ENCODE data around the gene CADM4. TPM values are rescaled to one million over a fixed set of nuclear protein-coding genes. Genes with fewer than 3 reads are reported as not detected.

Gene CADM4
- total RNA-seq, 1 donor from 2014 or later, result 52.4 TPM

GRCh38 chr19:43622070-43622469 lies 17.6 kb downstream of the CADM4 start:
- peaks cover 8% of the 10 kb centered on the region for H3K36me3 Mint-ChIP-seq (ENCODE audit: unreplicated experiment)
- H3K27ac Mint-ChIP-seq (ENCODE audit: unreplicated experiment), result no peak overlapping the region
- peaks cover 12% of the 10 kb centered on the region for H3K4me1 Mint-ChIP-seq (ENCODE audit: low read depth, unreplicated experiment)
- H3K4me3 Mint-ChIP-seq (ENCODE audit: unreplicated experiment), result no peak overlapping the region
- no peak for DNase-seq
- peaks cover 14% of the 10 kb centered on the region for H3K9me3 Mint-ChIP-seq (ENCODE audit: unreplicated experiment)
- peaks cover 14% of the 10 kb centered on the region for H3K27me3 Mint-ChIP-seq (ENCODE audit: unreplicated experiment)
- no peak for TF ChIP-seq CTCF (IDR thresholded peaks at IDR 0.05; ENCODE audit: partially characterized antibody, unreplicated experiment)

- Mint-ChIP-seq H3K27ac (ENCODE audit: unreplicated experiment) (peak overlapping the region; percentile 99), H3K27me3 (ENCODE audit: unreplicated experiment) (peaks cover 13% of the 10 kb centered on the region), H3K4me3 (ENCODE audit: unreplicated experiment) (peak overlapping the region; percentile 94), H3K36me3 (ENCODE audit: unreplicated experiment) (peaks cover 8% of the 10 kb centered on the region), H3K9me3 (ENCODE audit: unreplicated experiment) (peaks cover 14% of the 10 kb centered on the region), H3K4me1 (ENCODE audit: low read depth, unreplicated experiment) (peaks cover 7% of the 10 kb centered on the region)
- peak; percentile 95 for DNase-seq
- TF ChIP-seq CTCF (IDR thresholded peaks at IDR 0.05; ENCODE audit: partially characterized antibody, unreplicated experiment), result no peak
Observed at GRCh38 chr19:43620061-43621001, 19.3 kb downstream of the CADM4 start.

GRCh38 chr19:43619262-43620060 lies 20.2 kb downstream of the CADM4 start, which contains the start of gene ZNF428:
Gene ZNF428 (minus strand): TSS chr19:43619629. CDS start chr19:43614304, 5,325 bp downstream.
- Mint-ChIP-seq H3K4me3 (ENCODE audit: unreplicated experiment) (peak within 1 kb of the TSS; percentile 94), H3K27ac (ENCODE audit: unreplicated experiment) (peak within 1 kb of the TSS; percentile 99), H3K4me1 (ENCODE audit: low read depth, unreplicated experiment) (peaks cover 7% of the 10 kb centered on the region), H3K27me3 (ENCODE audit: unreplicated experiment) (peaks cover 13% of the 10 kb centered on the region), H3K36me3 (ENCODE audit: unreplicated experiment) (peaks cover 8% of the 10 kb centered on the region), H3K9me3 (ENCODE audit: unreplicated experiment) (peaks cover 14% of the 10 kb centered on the region)
- peak; percentile 90 for DNase-seq
- TF ChIP-seq CTCF (IDR thresholded peaks at IDR 0.05; ENCODE audit: partially characterized antibody, unreplicated experiment), result no peak

- H3K27me3 Mint-ChIP-seq (ENCODE audit: unreplicated experiment), result peaks cover 13% of the 10 kb centered on the region
- no peak for TF ChIP-seq CTCF (IDR thresholded peaks at IDR 0.05; ENCODE audit: partially characterized antibody, unreplicated experiment)
- H3K4me3 Mint-ChIP-seq (ENCODE audit: unreplicated experiment), result peak overlapping the region; percentile 93
- H3K9me3 Mint-ChIP-seq (ENCODE audit: unreplicated experiment), result peaks cover 12% of the 10 kb centered on the region
- peaks cover 7% of the 10 kb centered on the region for H3K4me1 Mint-ChIP-seq (ENCODE audit: low read depth, unreplicated experiment)
- DNase-seq, result peak; percentile 67
- H3K36me3 Mint-ChIP-seq (ENCODE audit: unreplicated experiment), result peaks cover 7% of the 10 kb centered on the region
- peak overlapping the region; percentile 98 for H3K27ac Mint-ChIP-seq (ENCODE audit: unreplicated experiment)
Observed at GRCh38 chr19:43618921-43619261, 20.8 kb downstream of the CADM4 start.
